Loucy (cell line): ENCODE measurements around the gene SLC38A1.

Experiments used
- H2AFZ ChIP-seq: fragments of 200-600 bp; sonication (generic); 2 replicates; pipeline ENCODE4 v1.6.0; 2016; ENCODE audit warnings: antibody characterized with exemption, mild to moderate bottlenecking, low read length, moderate library complexity
- H3F3A ChIP-seq: fragments of 200-600 bp; 2 replicates; pipeline ENCODE4 v1.6.0; 2016; ENCODE audit warnings: antibody characterized with exemption, low read depth, mild to moderate bottlenecking
- H3K27me3 ChIP-seq: fragments of 200-600 bp; sonication (generic); 2 replicates; pipeline ENCODE4 v1.6.1; 2014; ENCODE audit warnings: low read length, mild to moderate bottlenecking; ENCODE audit not compliant: insufficient read depth, poor library complexity, severe bottlenecking
- H3K36me3 ChIP-seq: fragments of 200-600 bp; sonication (generic); 2 replicates; pipeline ENCODE4 v1.6.1; 2016; ENCODE audit warnings: low read length; ENCODE audit not compliant: insufficient read depth
- H3K4me1 ChIP-seq: fragments of 200-600 bp; sonication (generic); 2 replicates; pipeline ENCODE4 v1.5.1; 2014; ENCODE audit warnings: low read length, mild to moderate bottlenecking; ENCODE audit not compliant: insufficient read depth, poor library complexity, severe bottlenecking
- H3K4me2 ChIP-seq: fragments of 200-600 bp; sonication (generic); 2 replicates; pipeline ENCODE4 v1.6.0; 2014; ENCODE audit warnings: antibody characterized with exemption, low read length, low read depth, mild to moderate bottlenecking; ENCODE audit not compliant: poor library complexity, severe bottlenecking
- H3K4me3 ChIP-seq: fragments of 200-600 bp; sonication (generic); 2 replicates; pipeline ENCODE4 v1.5.1; 2014; ENCODE audit warnings: low read length, mild to moderate bottlenecking, mixed read lengths; ENCODE audit not compliant: poor library complexity, severe bottlenecking
- H3K79me2 ChIP-seq: fragments of 200-600 bp; sonication (generic); 2 replicates; pipeline ENCODE4 v1.6.1; 2014; ENCODE audit warnings: low read length; ENCODE audit not compliant: insufficient read depth
- H3K9ac ChIP-seq: fragments of 200-600 bp; sonication (generic); 2 replicates; pipeline ENCODE4 v1.6.0; 2014; ENCODE audit warnings: mild to moderate bottlenecking, low read depth, low read length, moderate library complexity; ENCODE audit not compliant: poor library complexity, severe bottlenecking
- H3K9me2 ChIP-seq: fragments of 200-600 bp; sonication (generic); replicated peaks from 2 replicates; pipeline ENCODE4 v1.6.1; 2016; ENCODE audit warnings: low read depth, low read length, mixed read lengths
- H3K9me3 ChIP-seq: fragments of 200-600 bp; sonication (generic); 2 replicates; pipeline ENCODE4 v1.6.1; 2014; ENCODE audit warnings: mild to moderate bottlenecking, antibody characterized with exemption, low read length, low read depth; ENCODE audit not compliant: insufficient read depth
- H4K20me1 ChIP-seq: fragments of 200-600 bp; sonication (generic); 2 replicates; pipeline ENCODE4 v1.6.0; 2014; ENCODE audit warnings: antibody characterized with exemption, low read length, mild to moderate bottlenecking; ENCODE audit not compliant: insufficient read depth, poor library complexity, severe bottlenecking
- EZH2phosphoT487 ChIP-seq: fragments of 200-600 bp; IDR thresholded peaks from 2 replicates; pipeline ENCODE4 v1.6.1; 2018; ENCODE audit warnings: antibody characterized with exemption, mild to moderate bottlenecking, moderate library complexity, borderline replicate concordance
- TF ChIP-seq, protein P1 (sequence below): fragments of 200-600 bp; sonication (generic); conservative IDR thresholded peaks from 2 replicates; pipeline ENCODE4 v1.5.1; 2014; ENCODE audit warnings: mild to moderate bottlenecking, antibody characterized with exemption, low read length

The SLC38A1 gene

GRCh38 chr12:46237371-46238045 lies 31.3 kb downstream of the SLC38A1 start:
- Histone ChIP-seq H3K79me2 (peaks cover 92% of the 10 kb centered on the region), H3K9me3 (no peaks in the 10 kb centered on the region), H3K9ac (no peak overlapping the region), H3K4me3 (no peak overlapping the region), H2AFZ (no peak overlapping the region), H3K4me2 (no peak overlapping the region), H3F3A (no peaks in the 10 kb centered on the region), H3K4me1 (peaks cover 23% of the 10 kb centered on the region), H3K9me2 (no peaks in the 10 kb centered on the region), H3K36me3 (peaks cover 71% of the 10 kb centered on the region), H3K27me3 (no peaks in the 10 kb centered on the region), H4K20me1 (peaks cover 73% of the 10 kb centered on the region)
- TF ChIP-seq EZH2phosphoT487: no peak
- TF ChIP-seq, protein P1, sequence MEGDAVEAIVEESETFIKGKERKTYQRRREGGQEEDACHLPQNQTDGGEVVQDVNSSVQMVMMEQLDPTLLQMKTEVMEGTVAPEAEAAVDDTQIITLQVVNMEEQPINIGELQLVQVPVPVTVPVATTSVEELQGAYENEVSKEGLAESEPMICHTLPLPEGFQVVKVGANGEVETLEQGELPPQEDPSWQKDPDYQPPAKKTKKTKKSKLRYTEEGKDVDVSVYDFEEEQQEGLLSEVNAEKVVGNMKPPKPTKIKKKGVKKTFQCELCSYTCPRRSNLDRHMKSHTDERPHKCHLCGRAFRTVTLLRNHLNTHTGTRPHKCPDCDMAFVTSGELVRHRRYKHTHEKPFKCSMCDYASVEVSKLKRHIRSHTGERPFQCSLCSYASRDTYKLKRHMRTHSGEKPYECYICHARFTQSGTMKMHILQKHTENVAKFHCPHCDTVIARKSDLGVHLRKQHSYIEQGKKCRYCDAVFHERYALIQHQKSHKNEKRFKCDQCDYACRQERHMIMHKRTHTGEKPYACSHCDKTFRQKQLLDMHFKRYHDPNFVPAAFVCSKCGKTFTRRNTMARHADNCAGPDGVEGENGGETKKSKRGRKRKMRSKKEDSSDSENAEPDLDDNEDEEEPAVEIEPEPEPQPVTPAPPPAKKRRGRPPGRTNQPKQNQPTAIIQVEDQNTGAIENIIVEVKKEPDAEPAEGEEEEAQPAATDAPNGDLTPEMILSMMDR: no peak

GRCh38 chr12:46234000-46234399 lies 34.8 kb downstream of the SLC38A1 start:
- Histone ChIP-seq H3K36me3 (peaks cover 66% of the 10 kb centered on the region; the same call in 1 of the 2 replicates), H3K9ac (no peak overlapping the region), H3K9me3 (no peaks in the 10 kb centered on the region), H4K20me1 (peaks cover 67% of the 10 kb centered on the region), H3K4me3 (peak overlapping the region; percentile 15), H3F3A (no peaks in the 10 kb centered on the region), H2AFZ (no peak overlapping the region), H3K4me2 (peak overlapping the region; percentile 60), H3K9me2 (no peaks in the 10 kb centered on the region), H3K79me2 (peaks cover 95% of the 10 kb centered on the region), H3K27me3 (no peaks in the 10 kb centered on the region), H3K4me1 (peaks cover 23% of the 10 kb centered on the region)
- TF ChIP-seq, protein P1: no peak

DNA sequence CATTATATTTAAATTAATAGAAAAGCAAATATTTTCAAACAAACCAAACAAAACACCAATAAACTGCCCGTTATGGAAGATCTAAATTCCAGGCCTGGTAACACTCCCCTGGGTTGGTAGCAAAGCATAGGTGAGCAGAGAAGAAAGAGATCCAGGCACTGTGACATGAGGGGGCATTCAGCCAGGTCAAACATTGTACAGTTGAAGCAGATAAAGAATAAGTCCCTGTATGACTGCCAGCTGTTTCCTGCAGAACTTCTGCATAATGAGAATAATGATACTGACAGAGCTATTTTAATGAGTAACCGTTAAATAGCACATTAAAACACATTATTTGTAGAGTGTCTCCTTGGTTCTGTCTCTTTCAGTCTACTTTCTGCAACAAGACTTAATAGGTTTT lies 35.4 kb downstream of the SLC38A1 start:
- Histone ChIP-seq H3K9ac (no peak overlapping the region), H3K4me2 (peak overlapping the region; percentile 60), H2AFZ (no peak overlapping the region), H3F3A (no peaks in the 10 kb centered on the region), H3K9me3 (no peaks in the 10 kb centered on the region), H3K79me2 (peaks cover 92% of the 10 kb centered on the region), H3K9me2 (no peaks in the 10 kb centered on the region), H3K27me3 (no peaks in the 10 kb centered on the region), H4K20me1 (peaks cover 62% of the 10 kb centered on the region), H3K36me3 (peaks cover 66% of the 10 kb centered on the region; the same call in 1 of the 2 replicates), H3K4me1 (peaks cover 23% of the 10 kb centered on the region), H3K4me3 (peak overlapping the region; percentile 15)
- TF ChIP-seq, protein P1: no peak
- TF ChIP-seq EZH2phosphoT487: no peak
